NCI-H446 treated with DMSO at 0.1 percent for 48 hours (cell line): Measurements from ENCODE around the gene HTR3C.

ENCODE experiments used
- DNase-seq: peaks from one replicate; lab custom pipeline; 2025; lab: John Stamatoyannopoulos, UW

HTR3C gene

GRCh38 chr3:184092199-184092598, 39.4 kb downstream of the HTR3C start:
- no peak for DNase-seq

GRCh38 chr3:184096811-184097383, 44.0 kb downstream of the HTR3C start, which contains the start of gene HTR3E:
Gene HTR3E (plus strand): TSS chr3:184097064. CDS start chr3:184097530, 466 bp downstream.
- DNase-seq = no peak

- no peak for DNase-seq
These were observed 44.7 kb downstream of the HTR3C start for GRCh38 chr3:184097556-184097955.

- DNase-seq = no peak
These were observed 47.2 kb downstream of the HTR3C start for GRCh38 chr3:184099806-184100686.
